ENCODE results near the gene TXNDC15. TPM values are rescaled to one million over a fixed set of nuclear protein-coding genes. Genes with fewer than 3 reads are reported as not detected.
"Not testable (repeated sequence)": the region's sequence is repeated elsewhere in the genome, so short reads cannot be mapped to it uniquely, and the experiment has no call there.

Gene TXNDC15
- total and polyA plus RNA-seq, 4 donors: 29.3 to 53.1 (median 44.2) TPM

- TF ChIP-seq MAX (IDR thresholded peaks at IDR 0.05) (peak; percentile 25), FOXA1 (IDR thresholded peaks at IDR 0.05) (peak; percentile 11), HNF4G (IDR thresholded peaks at IDR 0.05) (peak; percentile 25), RXRA (IDR thresholded peaks at IDR 0.05) (peak; percentile 92), RAD21 (IDR thresholded peaks at IDR 0.05) (peak; percentile 6 to 40), HNF4A (conservative IDR thresholded peaks at IDR 0.05) (peak; percentile 62 to 71), YY1 (IDR thresholded peaks at IDR 0.05) (peak; percentile 53), SP1 (IDR thresholded peaks at IDR 0.05) (peak; percentile 88), TAF1 (conservative IDR thresholded peaks at IDR 0.05) (peak; percentile 55), ATF3 (IDR thresholded peaks at IDR 0.05) (peak; percentile 72), JUND (IDR thresholded peaks at IDR 0.05) (peak; percentile 36 to 47)
- TF ChIP-seq, protein P1, sequence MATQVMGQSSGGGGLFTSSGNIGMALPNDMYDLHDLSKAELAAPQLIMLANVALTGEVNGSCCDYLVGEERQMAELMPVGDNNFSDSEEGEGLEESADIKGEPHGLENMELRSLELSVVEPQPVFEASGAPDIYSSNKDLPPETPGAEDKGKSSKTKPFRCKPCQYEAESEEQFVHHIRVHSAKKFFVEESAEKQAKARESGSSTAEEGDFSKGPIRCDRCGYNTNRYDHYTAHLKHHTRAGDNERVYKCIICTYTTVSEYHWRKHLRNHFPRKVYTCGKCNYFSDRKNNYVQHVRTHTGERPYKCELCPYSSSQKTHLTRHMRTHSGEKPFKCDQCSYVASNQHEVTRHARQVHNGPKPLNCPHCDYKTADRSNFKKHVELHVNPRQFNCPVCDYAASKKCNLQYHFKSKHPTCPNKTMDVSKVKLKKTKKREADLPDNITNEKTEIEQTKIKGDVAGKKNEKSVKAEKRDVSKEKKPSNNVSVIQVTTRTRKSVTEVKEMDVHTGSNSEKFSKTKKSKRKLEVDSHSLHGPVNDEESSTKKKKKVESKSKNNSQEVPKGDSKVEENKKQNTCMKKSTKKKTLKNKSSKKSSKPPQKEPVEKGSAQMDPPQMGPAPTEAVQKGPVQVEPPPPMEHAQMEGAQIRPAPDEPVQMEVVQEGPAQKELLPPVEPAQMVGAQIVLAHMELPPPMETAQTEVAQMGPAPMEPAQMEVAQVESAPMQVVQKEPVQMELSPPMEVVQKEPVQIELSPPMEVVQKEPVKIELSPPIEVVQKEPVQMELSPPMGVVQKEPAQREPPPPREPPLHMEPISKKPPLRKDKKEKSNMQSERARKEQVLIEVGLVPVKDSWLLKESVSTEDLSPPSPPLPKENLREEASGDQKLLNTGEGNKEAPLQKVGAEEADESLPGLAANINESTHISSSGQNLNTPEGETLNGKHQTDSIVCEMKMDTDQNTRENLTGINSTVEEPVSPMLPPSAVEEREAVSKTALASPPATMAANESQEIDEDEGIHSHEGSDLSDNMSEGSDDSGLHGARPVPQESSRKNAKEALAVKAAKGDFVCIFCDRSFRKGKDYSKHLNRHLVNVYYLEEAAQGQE (IDR thresholded peaks at IDR 0.05): peak; percentile 17
- TF ChIP-seq, protein P2, sequence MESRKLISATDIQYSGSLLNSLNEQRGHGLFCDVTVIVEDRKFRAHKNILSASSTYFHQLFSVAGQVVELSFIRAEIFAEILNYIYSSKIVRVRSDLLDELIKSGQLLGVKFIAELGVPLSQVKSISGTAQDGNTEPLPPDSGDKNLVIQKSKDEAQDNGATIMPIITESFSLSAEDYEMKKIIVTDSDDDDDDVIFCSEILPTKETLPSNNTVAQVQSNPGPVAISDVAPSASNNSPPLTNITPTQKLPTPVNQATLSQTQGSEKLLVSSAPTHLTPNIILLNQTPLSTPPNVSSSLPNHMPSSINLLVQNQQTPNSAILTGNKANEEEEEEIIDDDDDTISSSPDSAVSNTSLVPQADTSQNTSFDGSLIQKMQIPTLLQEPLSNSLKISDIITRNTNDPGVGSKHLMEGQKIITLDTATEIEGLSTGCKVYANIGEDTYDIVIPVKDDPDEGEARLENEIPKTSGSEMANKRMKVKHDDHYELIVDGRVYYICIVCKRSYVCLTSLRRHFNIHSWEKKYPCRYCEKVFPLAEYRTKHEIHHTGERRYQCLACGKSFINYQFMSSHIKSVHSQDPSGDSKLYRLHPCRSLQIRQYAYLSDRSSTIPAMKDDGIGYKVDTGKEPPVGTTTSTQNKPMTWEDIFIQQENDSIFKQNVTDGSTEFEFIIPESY (IDR thresholded peaks at IDR 0.05): peak; percentile 73
- Histone ChIP-seq H3K9ac (ENCODE audit: low read depth in 1 of 2, low read length in 2 of 2) (peak overlapping the region in 1 of 2 donors; percentile 49), H3K27ac (ENCODE audit: low read depth in 1 of 2, low read length in 2 of 2) (peak overlapping the region; percentile 83 to 90), H3K4me1 (ENCODE audit: control insufficient read depth in 4 of 4, insufficient read depth in 4 of 4, low read length in 3 of 4) (peaks cover 7 to 29% (median 24%) of the 10 kb centered on the region in 4 donors)
- not testable (repeated sequence) for H3K4me3 ChIP-seq (ENCODE audit: low read depth in 1 of 3, low read length in 3 of 3); H3K9me3 ChIP-seq (ENCODE audit: control insufficient read depth in 4 of 4, low read length in 3 of 4); H3K27me3 ChIP-seq (ENCODE audit: control insufficient read depth in 4 of 4, insufficient read depth in 4 of 4, low read length in 3 of 4); H3K36me3 ChIP-seq (ENCODE audit: control insufficient read depth in 4 of 4, insufficient read depth in 3 of 4, low read depth in 1 of 4, low read length in 3 of 4); DNase-seq (ENCODE audit: low spot score)
- WGBS: 33% methylated on average over 9 of the region's 9 CpGs
These were observed 35.8 kb upstream of the TXNDC15 start for GRCh38 chr5:134838361-134838760.

DNA sequence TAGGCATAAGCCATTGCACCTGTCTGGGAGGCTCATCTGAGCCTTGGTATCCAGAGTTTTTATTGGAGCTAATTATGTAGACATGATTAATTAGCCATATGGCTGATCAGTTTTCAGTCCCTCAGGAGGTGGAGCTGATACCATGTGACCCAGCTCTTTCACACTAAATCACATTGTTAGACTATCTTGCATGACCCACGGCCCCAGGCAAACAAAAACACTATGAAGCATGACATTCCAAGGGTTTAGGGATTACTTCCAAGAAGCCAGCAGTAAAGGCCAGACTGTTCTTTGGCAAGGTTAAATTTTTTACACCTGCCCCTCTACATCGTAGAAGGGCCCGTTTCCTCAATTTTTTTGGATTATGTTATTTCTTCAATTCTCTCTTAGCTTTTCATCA, 33.4 kb upstream of the TXNDC15 start:
- no peaks in the 10 kb centered on the region for H3K36me3 ChIP-seq (ENCODE audit: control insufficient read depth in 4 of 4, insufficient read depth in 3 of 4, low read depth in 1 of 4, low read length in 3 of 4)
- TF ChIP-seq JUND (IDR thresholded peaks at IDR 0.05) (no peak), HNF4A (conservative IDR thresholded peaks at IDR 0.05) (no peak), RAD21 (IDR thresholded peaks at IDR 0.05) (no peak), YY1 (IDR thresholded peaks at IDR 0.05) (no peak)
- WGBS: 95% methylated on average over 3 of the region's 3 CpGs
- H3K4me3 ChIP-seq (ENCODE audit: low read depth in 1 of 3, low read length in 3 of 3): no peak overlapping the region
- DNase-seq (ENCODE audit: low spot score): no peak
- H3K9me3 ChIP-seq (ENCODE audit: control insufficient read depth in 4 of 4, low read length in 3 of 4): no peaks in the 10 kb centered on the region
- peaks cover 5 to 30% (median 24%) of the 10 kb centered on the region in 4 donors for H3K4me1 ChIP-seq (ENCODE audit: control insufficient read depth in 4 of 4, insufficient read depth in 4 of 4, low read length in 3 of 4)
- H3K27ac ChIP-seq (ENCODE audit: low read depth in 1 of 2, low read length in 2 of 2): no peak overlapping the region
- H3K27me3 ChIP-seq (ENCODE audit: control insufficient read depth in 4 of 4, insufficient read depth in 4 of 4, low read length in 3 of 4): no peaks in the 10 kb centered on the region
- no peak overlapping the region for H3K9ac ChIP-seq (ENCODE audit: low read depth in 1 of 2, low read length in 2 of 2)

Measured in liver (tissue), 9 donors.